NK-92 (cell line): ENCODE results near the gene WNK2.
"Not testable (repeated sequence)": the region's sequence is repeated elsewhere in the genome, so short reads cannot be mapped to it uniquely, and the experiment has no call there.

Experiments
- DNase-seq: peaks from one replicate; lab custom pipeline; 2025; ENCODE audit not compliant: unreplicated experiment; lab: John Stamatoyannopoulos, UW

WNK2 gene

DNA sequence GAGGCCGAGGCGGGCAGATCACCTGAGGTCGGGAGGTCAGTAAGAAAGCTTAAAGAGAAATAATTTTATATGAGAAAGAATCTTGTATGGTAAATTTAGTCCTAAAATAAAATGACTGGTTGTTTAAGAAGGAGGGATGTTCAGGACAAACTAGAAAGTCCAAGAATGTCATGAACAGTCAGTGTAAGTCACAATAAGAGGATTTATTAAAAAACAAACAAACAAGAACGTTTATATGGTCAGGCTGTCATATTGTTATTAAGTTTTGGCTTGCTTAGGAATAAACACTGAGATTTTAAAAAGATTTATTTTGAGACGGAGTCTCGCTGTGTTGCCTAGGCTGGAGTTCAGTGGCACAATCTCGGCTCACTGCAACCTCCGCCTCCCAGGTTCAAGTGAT lies 176.0 kb downstream of the WNK2 start:
- not testable (repeated sequence) for DNase-seq

- no peak for DNase-seq
These were observed 178.1 kb downstream of the WNK2 start for GRCh38 chr9:93361995-93362394.

- no peak for DNase-seq
These were observed 180.9 kb downstream of the WNK2 start for GRCh38 chr9:93364734-93365426.

- no peak for DNase-seq
These were observed 181.6 kb downstream of the WNK2 start for GRCh38 chr9:93365427-93366118.

DNA sequence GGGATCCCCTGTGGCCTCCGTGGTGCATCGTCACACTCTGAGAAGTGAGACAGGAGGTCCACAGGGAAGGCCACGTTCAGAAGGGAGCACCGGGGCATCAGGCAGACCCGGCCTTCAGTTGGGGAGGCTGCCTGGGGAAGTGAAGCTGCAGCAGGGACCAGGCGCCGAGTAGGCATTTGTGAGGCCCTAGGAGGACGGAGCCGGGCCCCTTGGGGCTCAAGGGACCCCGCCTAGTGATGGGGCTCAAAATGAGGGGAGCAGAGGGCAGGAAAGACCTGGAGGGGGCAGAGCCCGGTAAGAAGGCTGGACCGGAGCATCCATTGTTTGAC lies 182.1 kb downstream of the WNK2 start:
- DNase-seq: no peak

DNA sequence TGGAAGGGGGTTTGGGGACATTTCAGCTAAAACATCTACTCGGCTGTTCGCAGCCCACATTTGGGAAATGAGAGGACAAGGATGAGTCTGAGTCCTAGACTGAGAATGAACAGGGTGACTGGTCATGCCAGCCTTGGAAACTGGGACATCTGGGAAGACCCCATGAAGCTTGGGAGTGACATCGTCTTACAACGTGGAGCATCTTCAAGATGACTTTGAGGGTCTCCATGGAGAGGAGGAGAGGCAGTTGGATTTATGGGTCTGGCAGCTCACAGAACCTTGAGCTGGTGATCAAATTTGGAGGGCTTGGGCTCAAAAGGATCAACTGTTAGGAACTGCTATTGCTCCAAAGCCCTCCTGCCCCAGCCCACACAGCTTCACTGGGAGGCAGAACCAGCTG lies 182.5 kb downstream of the WNK2 start:
- DNase-seq: not testable (repeated sequence)

GRCh38 chr9:93368437-93368836 lies 184.5 kb downstream of the WNK2 start:
- no peak for DNase-seq

GRCh38 chr9:93369686-93370085 lies 185.7 kb downstream of the WNK2 start:
- DNase-seq: no peak
